RWPE1 (cell line): ENCODE measurements around the gene IFNA17.
"Not testable (repeated sequence)": the region's sequence is repeated elsewhere in the genome, so short reads cannot be mapped to it uniquely, and the experiment has no call there.

ENCODE experiments used
- CTCF ChIA-PET: fragments of 350-600 bp; sonication (Branson Sonifier 250); formaldehyde crosslinking; extraction: SDS; loops from one replicate; lab custom pipeline; 2021; lab: Yijun Ruan, JAX
- POLR2A ChIA-PET: fragments of 400-600 bp; formaldehyde crosslinking; extraction: SDS; loops from one replicate; lab custom pipeline; 2020; ENCODE audit warnings: antibody characterized with exemption; ENCODE audit not compliant: low non-redundant PET; lab: Yijun Ruan, JAX
- DNase-seq: peaks from one replicate; pipeline ENCODE4 v3.0.0; 2012; ENCODE audit warnings: low spot score
- H3K27ac ChIP-seq: fragments of 450-650 bp; 2 replicates; pipeline ENCODE4 v1.5.1; 2017
- TF ChIP-seq, protein P1 (sequence below): fragments of 450-650 bp; conservative IDR thresholded peaks from 2 replicates; pipeline ENCODE4 v1.5.1; 2017; ENCODE audit warnings: low read depth, mild to moderate bottlenecking

IFNA17 gene

GRCh38 chr9:21235468-21236359, 7.7 kb upstream of the IFNA17 start:
- POLR2A ChIA-PET, H3K27ac ChIP-seq: not testable (repeated sequence)
- CTCF ChIA-PET: interaction anchor here (0.6 to 1.9 kb wide), 6 partner anchors 17 to 1695 kb away, joined by 3 to 6 read pairs (median 4); no protein-coding TSS in a partner anchor
- peak; percentile 13 for DNase-seq
- TF ChIP-seq, protein P1, sequence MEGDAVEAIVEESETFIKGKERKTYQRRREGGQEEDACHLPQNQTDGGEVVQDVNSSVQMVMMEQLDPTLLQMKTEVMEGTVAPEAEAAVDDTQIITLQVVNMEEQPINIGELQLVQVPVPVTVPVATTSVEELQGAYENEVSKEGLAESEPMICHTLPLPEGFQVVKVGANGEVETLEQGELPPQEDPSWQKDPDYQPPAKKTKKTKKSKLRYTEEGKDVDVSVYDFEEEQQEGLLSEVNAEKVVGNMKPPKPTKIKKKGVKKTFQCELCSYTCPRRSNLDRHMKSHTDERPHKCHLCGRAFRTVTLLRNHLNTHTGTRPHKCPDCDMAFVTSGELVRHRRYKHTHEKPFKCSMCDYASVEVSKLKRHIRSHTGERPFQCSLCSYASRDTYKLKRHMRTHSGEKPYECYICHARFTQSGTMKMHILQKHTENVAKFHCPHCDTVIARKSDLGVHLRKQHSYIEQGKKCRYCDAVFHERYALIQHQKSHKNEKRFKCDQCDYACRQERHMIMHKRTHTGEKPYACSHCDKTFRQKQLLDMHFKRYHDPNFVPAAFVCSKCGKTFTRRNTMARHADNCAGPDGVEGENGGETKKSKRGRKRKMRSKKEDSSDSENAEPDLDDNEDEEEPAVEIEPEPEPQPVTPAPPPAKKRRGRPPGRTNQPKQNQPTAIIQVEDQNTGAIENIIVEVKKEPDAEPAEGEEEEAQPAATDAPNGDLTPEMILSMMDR: peak; percentile 66

- no peak overlapping the region for H3K27ac ChIP-seq
- DNase-seq: no peak
These were observed 6.2 kb upstream of the IFNA17 start for GRCh38 chr9:21234153-21234687.

GRCh38 chr9:21233258-21233657, 5.2 kb upstream of the IFNA17 start:
- ChIA-PET POLR2A (no interaction called here), CTCF (no interaction called here)
- DNase-seq: no peak
- TF ChIP-seq, protein P1: no peak
- no peak overlapping the region for H3K27ac ChIP-seq

More at GRCh38 chr9:21234153-21234687, 6.2 kb upstream of the IFNA17 start:
- POLR2A ChIA-PET: no interaction called here
- CTCF ChIA-PET: interaction anchor here (1.4 kb wide), 1 partner anchor 39 kb away, joined by 4 read pairs; no protein-coding TSS in a partner anchor
- TF ChIP-seq, protein P1: no peak

GRCh38 chr9:21217211-21217610, 10.8 kb downstream of the IFNA17 start, which contains the start of gene IFNA16:
Gene IFNA16 (minus strand): TSS chr9:21217311. CDS start chr9:21217305, 6 bp downstream.
- H3K27ac ChIP-seq, CTCF ChIA-PET, DNase-seq, POLR2A ChIA-PET: not testable (repeated sequence)

DNA sequence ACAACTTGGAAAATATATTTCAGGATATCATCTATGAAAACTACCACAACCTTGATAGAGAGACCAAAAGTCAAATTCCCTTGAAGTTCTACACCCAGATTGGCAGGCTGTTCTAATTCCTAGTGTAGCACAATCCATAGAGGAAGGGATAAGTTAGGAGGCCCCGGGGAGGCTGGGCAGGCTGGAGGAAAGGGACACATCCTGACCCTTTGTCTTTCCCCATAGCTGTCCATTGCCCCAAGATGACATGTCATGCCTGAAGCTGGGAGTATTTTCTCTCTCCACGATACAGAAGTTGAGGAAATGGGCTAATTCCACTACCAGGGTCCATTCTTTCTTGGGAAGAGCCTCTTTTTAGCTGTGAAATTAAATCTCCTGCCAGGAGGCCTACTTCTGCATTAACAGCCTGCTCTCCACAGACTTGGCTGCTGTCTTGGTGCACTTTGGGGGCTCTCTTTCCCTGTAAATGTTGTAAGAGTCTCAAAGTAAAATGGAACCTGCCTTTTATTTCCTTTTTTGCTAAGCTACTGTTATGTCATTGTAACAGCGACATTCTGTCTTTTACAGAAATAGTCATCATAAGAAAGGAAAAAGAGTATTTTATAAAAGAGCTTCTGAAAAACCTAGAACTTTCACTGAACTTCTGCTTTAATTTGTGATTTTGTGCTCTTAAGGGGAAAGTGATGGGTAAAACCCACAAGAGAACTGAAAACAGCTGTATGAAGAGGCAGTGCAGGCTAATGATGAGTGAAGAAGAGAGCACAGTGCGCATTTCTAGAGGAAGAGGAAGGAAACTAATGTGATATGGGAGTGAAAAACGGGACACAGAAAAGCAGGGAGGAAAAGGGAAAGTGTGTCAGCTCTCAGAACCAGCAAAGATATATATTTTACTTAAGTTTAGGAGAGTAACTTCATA, 14.4 kb downstream of the IFNA17 start:
- H3K27ac ChIP-seq, DNase-seq, POLR2A ChIA-PET: not testable (repeated sequence)
- CTCF ChIA-PET: interaction anchor here (0.7 kb wide), 1 partner anchor 11 kb away, joined by 3 read pairs; no protein-coding TSS in a partner anchor

- H3K27ac ChIP-seq, CTCF ChIA-PET, POLR2A ChIA-PET, DNase-seq: not testable (repeated sequence)
These were observed 15.9 kb downstream of the IFNA17 start for GRCh38 chr9:21212160-21212559.

GRCh38 chr9:21210782-21211181, 17.2 kb downstream of the IFNA17 start:
- CTCF ChIA-PET, POLR2A ChIA-PET, H3K27ac ChIP-seq, DNase-seq: not testable (repeated sequence)

DNA sequence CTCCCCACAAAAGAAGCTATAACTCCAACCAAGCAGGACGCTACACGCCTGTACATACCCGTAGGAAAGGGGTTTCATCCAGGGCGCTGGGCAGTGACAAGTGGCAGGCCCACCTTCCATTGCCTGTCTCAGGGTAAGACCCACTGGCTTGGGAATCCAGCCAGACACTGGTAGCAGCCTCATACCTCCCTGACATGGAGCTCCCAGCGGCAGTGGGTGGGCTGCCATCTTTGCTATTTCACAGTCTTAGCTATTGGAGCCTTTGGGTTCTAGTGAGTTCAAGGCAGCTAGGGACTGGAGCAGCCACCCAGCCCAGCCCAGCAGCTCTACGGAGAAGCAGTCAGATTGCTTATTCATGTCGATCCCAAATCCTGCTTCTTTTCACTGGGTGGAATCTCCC, 17.7 kb downstream of the IFNA17 start:
- ChIA-PET POLR2A (no interaction called here), CTCF (no interaction called here)
- TF ChIP-seq, protein P1: no peak
- no peak for DNase-seq
- no peak overlapping the region for H3K27ac ChIP-seq

- POLR2A ChIA-PET, H3K27ac ChIP-seq, DNase-seq: not testable (repeated sequence)
- CTCF ChIA-PET: interaction anchor here (0.7 kb wide), 1 partner anchor 82 kb away, joined by 5 read pairs; no protein-coding TSS in a partner anchor
These were observed 21.0 kb downstream of the IFNA17 start, which contains the start of gene IFNA10 for GRCh38 chr9:21207043-21207442. Gene IFNA10 (minus strand): TSS chr9:21207143. CDS start chr9:21207097, 46 bp downstream.
